Measurements from ENCODE around the gene CWC27. TPM values are rescaled to one million over a fixed set of nuclear protein-coding genes. Genes with fewer than 3 reads are reported as not detected.

Gene CWC27
- total RNA-seq, 1 donor from 2014 or later, result 33.4 TPM

GRCh38 chr5:65013166-65013565, 244.4 kb downstream of the CWC27 start:
- H3K9me3 Mint-ChIP-seq (ENCODE audit: low read depth), result peaks cover 2% of the 10 kb centered on the region
- peaks cover 11% of the 10 kb centered on the region for H3K4me1 Mint-ChIP-seq (ENCODE audit: low read depth)
- no peaks in the 10 kb centered on the region for H3K36me3 Mint-ChIP-seq (ENCODE audit: insufficient read depth)
- H3K27me3 Mint-ChIP-seq, result no peaks in the 10 kb centered on the region
- no peak overlapping the region for H3K27ac Mint-ChIP-seq
- H3K4me3 Mint-ChIP-seq (ENCODE audit: low read depth), result no peak overlapping the region
- DNase-seq (ENCODE audit: low spot score, unreplicated experiment), result no peak
- TF ChIP-seq CTCF (IDR thresholded peaks at IDR 0.05; ENCODE audit: unreplicated experiment), result no peak

- Mint-ChIP-seq H3K27ac (no peak overlapping the region), H3K9me3 (ENCODE audit: low read depth) (no peaks in the 10 kb centered on the region), H3K4me3 (ENCODE audit: low read depth) (no peak overlapping the region), H3K36me3 (ENCODE audit: insufficient read depth) (no peaks in the 10 kb centered on the region), H3K4me1 (ENCODE audit: low read depth) (peaks cover 11% of the 10 kb centered on the region), H3K27me3 (no peaks in the 10 kb centered on the region)
- TF ChIP-seq CTCF (IDR thresholded peaks at IDR 0.05; ENCODE audit: unreplicated experiment), result no peak
- DNase-seq (ENCODE audit: low spot score, unreplicated experiment), result no peak
Measured at GRCh38 chr5:65014769-65015168, 246.0 kb downstream of the CWC27 start.

GRCh38 chr5:65015767-65016166, 247.0 kb downstream of the CWC27 start:
- no peak for TF ChIP-seq CTCF (IDR thresholded peaks at IDR 0.05; ENCODE audit: unreplicated experiment)

GRCh38 chr5:65017636-65018035, 248.9 kb downstream of the CWC27 start:
- no peaks in the 10 kb centered on the region for H3K9me3 Mint-ChIP-seq (ENCODE audit: low read depth)
- peaks cover 15% of the 10 kb centered on the region for H3K4me1 Mint-ChIP-seq (ENCODE audit: low read depth)
- TF ChIP-seq CTCF (IDR thresholded peaks at IDR 0.05; ENCODE audit: unreplicated experiment), result no peak
- H3K27me3 Mint-ChIP-seq, result no peaks in the 10 kb centered on the region
- no peak overlapping the region for H3K27ac Mint-ChIP-seq
- no peak overlapping the region for H3K4me3 Mint-ChIP-seq (ENCODE audit: low read depth)
- DNase-seq (ENCODE audit: low spot score, unreplicated experiment), result no peak
- no peaks in the 10 kb centered on the region for H3K36me3 Mint-ChIP-seq (ENCODE audit: insufficient read depth)

More at GRCh38 chr5:65015767-65016166, 247.0 kb downstream of the CWC27 start:
- H3K27me3 Mint-ChIP-seq, result no peaks in the 10 kb centered on the region
- H3K27ac Mint-ChIP-seq, result no peak overlapping the region
- no peaks in the 10 kb centered on the region for H3K9me3 Mint-ChIP-seq (ENCODE audit: low read depth)
- no peak overlapping the region for H3K4me3 Mint-ChIP-seq (ENCODE audit: low read depth)
- no peak for DNase-seq (ENCODE audit: low spot score, unreplicated experiment)
- H3K36me3 Mint-ChIP-seq (ENCODE audit: insufficient read depth), result no peaks in the 10 kb centered on the region
- peaks cover 11% of the 10 kb centered on the region for H3K4me1 Mint-ChIP-seq (ENCODE audit: low read depth)

- no peak overlapping the region for H3K27ac Mint-ChIP-seq
- H3K36me3 Mint-ChIP-seq (ENCODE audit: insufficient read depth), result no peaks in the 10 kb centered on the region
- no peak for TF ChIP-seq CTCF (IDR thresholded peaks at IDR 0.05; ENCODE audit: unreplicated experiment)
- H3K9me3 Mint-ChIP-seq (ENCODE audit: low read depth), result no peaks in the 10 kb centered on the region
- peaks cover 15% of the 10 kb centered on the region for H3K4me1 Mint-ChIP-seq (ENCODE audit: low read depth)
- no peaks in the 10 kb centered on the region for H3K27me3 Mint-ChIP-seq
- no peak for DNase-seq (ENCODE audit: low spot score, unreplicated experiment)
- H3K4me3 Mint-ChIP-seq (ENCODE audit: low read depth), result no peak overlapping the region
Measured at GRCh38 chr5:65018763-65019162, 250.0 kb downstream of the CWC27 start.
